Peyer's patch (tissue), 4 donors: Measurements from ENCODE around the gene EXOC3L4. TPM values are rescaled to one million over a fixed set of nuclear protein-coding genes. Genes with fewer than 3 reads are reported as not detected.

Experiments
- DNase-seq, 3 donors: peaks; one replicate each; pipeline ENCODE4 v3.0.0-alpha.2; 2017 to 2019
- H3K27ac ChIP-seq, 4 donors: fragments of 200-600 bp; sonication (generic); one replicate each; pipeline ENCODE4 v1.5.1; 2016 to 2019
- H3K27me3 ChIP-seq, 2 donors: fragments of 200-600 bp; sonication (generic); one replicate each; pipeline ENCODE4 v1.5.1; 2019
- H3K36me3 ChIP-seq, 3 donors: fragments of 200-600 bp; sonication (generic); one replicate each; pipeline ENCODE4 v1.5.1; 2016 to 2019
- H3K4me1 ChIP-seq, 4 donors: fragments of 200-600 bp; sonication (generic); one replicate each; pipeline ENCODE4 v1.5.1; 2016 to 2019
- H3K4me3 ChIP-seq, 4 donors: fragments of 200-600 bp; sonication (generic); 1 replicate in 3 of 4; 2 replicates in 1 of 4; pipeline ENCODE4 v1.5.1; 2016 to 2019; ENCODE audit warnings: mild to moderate bottlenecking in 1 of 4
- H3K9me3 ChIP-seq, 4 donors: fragments of 200-600 bp; sonication (generic); one replicate each; pipeline ENCODE4 v1.5.1; 2016 to 2019; ENCODE audit warnings: mild to moderate bottlenecking in 1 of 4
- POLR2A ChIP-seq, 2 donors: fragments of 450-650 bp; IDR thresholded peaks; one replicate each; pipeline ENCODE4 v1.5.1; 2017; ENCODE audit warnings: antibody characterized with exemption in 2 of 2, mild to moderate bottlenecking in 2 of 2, moderate library complexity in 2 of 2
- total RNA-seq, 4 donors: library from RNA; depleted of rRNA; stranded (reverse); fragments of >200 nt; gene quantifications; one replicate each; pipeline ENCODE4 v1.1.0, GENCODE V29; 2016
- TF ChIP-seq, protein P1 (sequence below), 6 experiments: fragments of 450-650 bp in 4 of 6; fragments of 200-600 bp in 2 of 6; sonication (generic) in 1 of 6; IDR thresholded peaks; one replicate each; pipeline ENCODE4 v1.5.1; 2017 to 2019; ENCODE audit warnings: antibody characterized with exemption in 6 of 6, mild to moderate bottlenecking in 3 of 6, moderate library complexity in 1 of 6

The EXOC3L4 gene
- total RNA-seq, 4 donors from 2014 or later: 20.6 to 69.5 (median 34.1) TPM

DNA sequence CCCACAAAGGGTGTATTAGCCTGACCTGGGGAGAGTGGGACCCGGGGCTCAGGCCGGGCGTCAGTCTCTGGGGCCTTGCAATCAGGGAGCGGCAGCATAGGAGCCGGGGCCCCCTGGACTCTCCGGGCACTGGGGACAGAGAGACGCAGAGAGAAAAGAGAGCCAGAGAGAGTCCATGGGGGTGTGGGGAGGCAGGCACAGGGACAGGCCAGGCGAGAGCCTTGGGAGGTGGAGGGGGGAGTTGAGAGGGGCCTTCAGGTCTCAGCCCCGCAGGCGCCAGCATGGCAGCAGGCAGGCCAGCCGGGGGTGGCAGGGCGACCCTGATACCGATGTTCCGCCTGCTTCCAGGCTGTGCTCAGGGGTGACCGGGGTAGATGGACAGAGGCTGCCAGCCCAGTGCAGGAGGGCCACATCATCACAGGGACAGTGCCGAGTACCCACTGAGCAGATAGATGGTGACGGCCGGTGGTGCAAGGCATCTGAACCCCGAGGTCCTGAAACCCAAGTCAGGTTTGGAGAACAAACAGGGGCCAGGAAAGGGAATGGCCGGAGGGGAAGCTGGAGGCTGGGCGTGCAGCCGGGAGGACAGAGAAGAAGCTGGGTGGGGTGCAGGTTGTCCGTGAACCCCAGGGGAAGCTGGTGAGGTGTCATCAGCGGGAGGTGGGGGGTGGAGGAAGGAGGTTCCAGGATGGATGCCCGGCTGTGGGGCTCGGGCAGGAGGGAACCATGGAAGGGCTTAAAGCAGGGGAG, 2.9 kb downstream of the EXOC3L4 start:
- Histone ChIP-seq H3K27ac (peak overlapping the region in 1 of 4 donors; percentile 31), H3K27me3 (no peaks in the 10 kb centered on the region), H3K9me3 (no peaks in the 10 kb centered on the region), H3K4me3 (no peak overlapping the region), H3K4me1 (peaks cover 0 to 42% (median 3%) of the 10 kb centered on the region in 4 donors), H3K36me3 (no peaks in the 10 kb centered on the region)
- no peak for DNase-seq
- TF ChIP-seq, protein P1, sequence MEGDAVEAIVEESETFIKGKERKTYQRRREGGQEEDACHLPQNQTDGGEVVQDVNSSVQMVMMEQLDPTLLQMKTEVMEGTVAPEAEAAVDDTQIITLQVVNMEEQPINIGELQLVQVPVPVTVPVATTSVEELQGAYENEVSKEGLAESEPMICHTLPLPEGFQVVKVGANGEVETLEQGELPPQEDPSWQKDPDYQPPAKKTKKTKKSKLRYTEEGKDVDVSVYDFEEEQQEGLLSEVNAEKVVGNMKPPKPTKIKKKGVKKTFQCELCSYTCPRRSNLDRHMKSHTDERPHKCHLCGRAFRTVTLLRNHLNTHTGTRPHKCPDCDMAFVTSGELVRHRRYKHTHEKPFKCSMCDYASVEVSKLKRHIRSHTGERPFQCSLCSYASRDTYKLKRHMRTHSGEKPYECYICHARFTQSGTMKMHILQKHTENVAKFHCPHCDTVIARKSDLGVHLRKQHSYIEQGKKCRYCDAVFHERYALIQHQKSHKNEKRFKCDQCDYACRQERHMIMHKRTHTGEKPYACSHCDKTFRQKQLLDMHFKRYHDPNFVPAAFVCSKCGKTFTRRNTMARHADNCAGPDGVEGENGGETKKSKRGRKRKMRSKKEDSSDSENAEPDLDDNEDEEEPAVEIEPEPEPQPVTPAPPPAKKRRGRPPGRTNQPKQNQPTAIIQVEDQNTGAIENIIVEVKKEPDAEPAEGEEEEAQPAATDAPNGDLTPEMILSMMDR (IDR thresholded peaks at IDR 0.05): no peak
- TF ChIP-seq POLR2A (IDR thresholded peaks at IDR 0.05): no peak

DNA sequence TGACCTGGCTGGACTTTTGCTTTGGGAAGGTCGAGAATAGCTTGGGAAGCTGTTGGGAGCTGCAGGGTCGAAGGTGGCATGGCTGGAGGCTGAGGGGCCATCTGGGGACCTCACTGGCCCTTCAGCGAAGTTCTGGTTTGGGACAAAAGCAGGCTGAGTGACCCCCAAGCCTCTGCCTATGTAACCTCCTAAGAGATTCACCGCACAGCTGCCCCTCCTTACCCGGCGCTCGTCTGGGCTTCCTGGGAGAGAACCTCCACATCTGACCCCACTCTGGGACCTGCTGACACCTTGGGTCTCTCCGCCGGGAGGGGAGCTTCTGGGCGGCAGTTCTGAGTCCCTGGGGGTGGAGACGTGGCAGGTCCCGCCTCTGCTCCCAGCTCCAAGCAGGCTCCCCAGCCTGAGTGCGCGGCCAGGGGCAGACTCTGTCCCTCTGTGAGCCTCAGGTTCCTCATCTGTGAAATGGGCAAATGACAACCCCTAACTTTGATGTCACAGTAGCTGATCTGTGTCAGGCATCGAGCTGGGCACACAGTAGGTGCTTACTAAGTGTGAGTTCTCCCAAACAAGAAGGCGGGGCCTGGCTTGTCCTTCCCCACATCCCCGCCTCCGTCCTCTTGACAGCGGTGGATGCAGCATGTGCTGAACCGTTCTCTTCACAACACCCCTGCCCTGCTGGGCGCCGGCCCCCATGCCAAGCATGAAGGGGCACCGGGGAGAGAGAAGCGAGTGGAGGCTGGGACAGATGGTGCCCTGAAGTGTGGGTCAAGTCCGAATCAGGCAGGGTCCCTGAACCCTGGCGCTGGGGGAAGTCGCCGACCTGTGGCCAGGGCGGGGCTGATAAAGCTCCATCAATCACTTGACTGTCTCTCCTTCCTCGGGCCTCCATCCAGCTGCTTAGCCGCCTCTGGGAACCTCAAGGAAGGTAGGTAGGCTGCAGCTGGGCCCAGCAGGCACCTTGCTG, 3.8 kb downstream of the EXOC3L4 start:
- peak overlapping the region in 1 of 4 donors; percentile 31 for H3K27ac ChIP-seq
- peaks cover 0 to 49% (median 3%) of the 10 kb centered on the region in 4 donors for H3K4me1 ChIP-seq

DNA sequence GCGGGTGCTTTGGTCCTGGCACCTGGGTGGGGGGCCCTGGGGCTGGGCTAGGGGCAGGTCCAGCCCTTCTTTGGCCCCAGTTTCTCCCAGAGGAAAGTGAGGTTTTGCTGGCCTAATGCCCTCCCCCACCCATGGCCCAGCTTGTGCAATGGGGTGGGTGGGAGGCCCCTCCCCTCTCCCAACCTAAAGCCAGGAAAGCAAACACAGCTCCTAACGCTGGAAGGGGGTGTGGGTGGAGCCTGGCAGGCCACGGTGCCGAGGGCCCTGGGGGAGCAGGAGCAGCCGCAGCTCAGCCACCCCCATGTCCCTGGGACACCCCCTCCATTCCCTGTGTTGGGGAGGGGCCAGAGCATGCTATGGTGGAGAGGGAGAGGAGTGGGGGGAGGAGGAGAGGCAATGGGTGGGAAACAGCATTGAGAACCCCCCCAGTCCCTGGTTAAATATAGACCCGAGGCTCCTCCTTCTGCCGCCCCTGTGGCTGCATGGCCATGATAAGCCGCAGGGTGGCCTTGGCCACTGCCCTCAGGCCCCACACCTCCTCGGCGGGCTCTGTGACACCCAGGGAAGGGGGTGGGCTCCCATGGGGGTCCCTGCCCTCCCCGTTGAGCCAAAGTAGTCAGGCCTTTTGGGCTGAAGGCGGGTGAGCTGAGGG, 4.7 kb downstream of the EXOC3L4 start:
- TF ChIP-seq, protein P1 (IDR thresholded peaks at IDR 0.05): no peak
- TF ChIP-seq POLR2A (IDR thresholded peaks at IDR 0.05): no peak
- Histone ChIP-seq H3K4me3 (no peak overlapping the region), H3K4me1 (peaks cover 4 to 52% (median 9%) of the 10 kb centered on the region in 4 donors)

More for the DNA sequence above, 3.8 kb downstream of the EXOC3L4 start:
- H3K4me3 ChIP-seq: no peak overlapping the region
- peak in 1 of 3 donors; percentile 66 for DNase-seq
- TF ChIP-seq POLR2A (IDR thresholded peaks at IDR 0.05): no peak
- TF ChIP-seq, protein P1 (IDR thresholded peaks at IDR 0.05): no peak
- no peaks in the 10 kb centered on the region for H3K36me3 ChIP-seq
- H3K27me3 ChIP-seq: no peaks in the 10 kb centered on the region
- H3K9me3 ChIP-seq: no peaks in the 10 kb centered on the region

DNA sequence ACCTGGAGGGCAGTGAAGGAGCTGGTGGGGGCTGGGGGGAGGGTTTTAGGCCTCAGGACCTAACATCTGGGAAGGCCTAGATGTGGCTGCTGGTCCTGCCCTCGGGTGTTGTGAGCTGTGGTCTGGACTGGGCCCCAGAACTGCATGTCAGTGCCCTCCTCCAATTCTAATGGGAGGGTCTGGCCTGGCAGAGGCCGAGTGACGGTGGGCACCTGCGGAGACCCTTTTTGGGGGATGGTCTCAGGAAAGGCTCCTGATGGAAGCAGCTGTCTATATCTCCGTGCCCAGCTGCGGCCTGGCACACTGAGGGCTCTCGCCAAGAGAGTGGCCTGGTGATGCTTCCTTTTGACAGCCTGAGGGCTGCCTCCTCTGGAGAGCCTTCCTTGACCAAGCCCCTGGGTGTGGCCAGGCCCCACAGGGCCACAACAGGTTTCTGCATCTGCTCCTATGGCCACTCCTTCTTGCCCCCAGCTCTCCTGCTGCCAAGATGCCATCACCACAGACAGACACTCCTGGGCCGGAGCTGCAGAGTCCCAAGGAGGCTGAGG, 5.3 kb downstream of the EXOC3L4 start:
- H3K27ac ChIP-seq: peak overlapping the region in 1 of 4 donors; percentile 46
- no peak for DNase-seq
- no peak overlapping the region for H3K4me3 ChIP-seq
- peaks cover 6 to 53% (median 12%) of the 10 kb centered on the region in 4 donors for H3K4me1 ChIP-seq
- H3K36me3 ChIP-seq: no peaks in the 10 kb centered on the region
- no peaks in the 10 kb centered on the region for H3K27me3 ChIP-seq
- no peak for TF ChIP-seq POLR2A (IDR thresholded peaks at IDR 0.05)
- TF ChIP-seq, protein P1 (IDR thresholded peaks at IDR 0.05): no peak
- H3K9me3 ChIP-seq: no peaks in the 10 kb centered on the region

More for the DNA sequence above, 4.7 kb downstream of the EXOC3L4 start:
- no peaks in the 10 kb centered on the region for H3K36me3 ChIP-seq
- H3K27ac ChIP-seq: no peak overlapping the region
- no peaks in the 10 kb centered on the region for H3K27me3 ChIP-seq
- no peak for DNase-seq
- H3K9me3 ChIP-seq: no peaks in the 10 kb centered on the region
